HFF-Myc (cell line): Measurements from ENCODE around the gene EID1.

ENCODE experiments used
- DNase-seq: peaks from one replicate; pipeline ENCODE4 v3.0.0-alpha.2; 2011; ENCODE audit warnings: low read depth; ENCODE audit errors: extremely low read depth
- H3K4me3 ChIP-seq: replicated peaks from 2 replicates; pipeline ENCODE4 v1.5.1; 2011; ENCODE audit warnings: low read depth, mild to moderate bottlenecking, control low read depth, low read length
- TF ChIP-seq, protein P1 (sequence below): IDR thresholded peaks from 2 replicates; pipeline ENCODE4 v1.5.1; 2012; ENCODE audit warnings: mild to moderate bottlenecking, low read depth, low read length, control low read depth; ENCODE audit errors: missing control alignments

The EID1 gene

DNA sequence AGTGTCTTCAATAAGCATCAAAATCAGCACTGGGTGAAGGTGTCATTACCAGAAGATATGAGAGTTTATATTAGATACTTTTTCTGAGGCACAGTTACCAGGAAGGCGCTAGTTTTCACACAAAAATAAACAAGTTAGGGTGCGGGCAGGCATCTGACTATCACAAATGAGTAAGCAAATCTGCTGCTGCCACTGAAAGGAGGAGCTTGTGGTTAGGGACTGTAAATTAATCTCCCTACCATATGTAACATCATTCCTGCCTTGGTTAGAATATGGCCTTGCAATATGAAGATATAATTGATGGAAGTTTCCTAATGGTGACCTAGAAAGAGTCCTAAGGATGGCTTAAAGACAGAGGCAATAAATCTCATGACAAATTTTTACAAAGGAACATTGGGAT lies 19.5 kb upstream of the EID1 start:
- no peak overlapping the region for H3K4me3 ChIP-seq
- TF ChIP-seq, protein P1, sequence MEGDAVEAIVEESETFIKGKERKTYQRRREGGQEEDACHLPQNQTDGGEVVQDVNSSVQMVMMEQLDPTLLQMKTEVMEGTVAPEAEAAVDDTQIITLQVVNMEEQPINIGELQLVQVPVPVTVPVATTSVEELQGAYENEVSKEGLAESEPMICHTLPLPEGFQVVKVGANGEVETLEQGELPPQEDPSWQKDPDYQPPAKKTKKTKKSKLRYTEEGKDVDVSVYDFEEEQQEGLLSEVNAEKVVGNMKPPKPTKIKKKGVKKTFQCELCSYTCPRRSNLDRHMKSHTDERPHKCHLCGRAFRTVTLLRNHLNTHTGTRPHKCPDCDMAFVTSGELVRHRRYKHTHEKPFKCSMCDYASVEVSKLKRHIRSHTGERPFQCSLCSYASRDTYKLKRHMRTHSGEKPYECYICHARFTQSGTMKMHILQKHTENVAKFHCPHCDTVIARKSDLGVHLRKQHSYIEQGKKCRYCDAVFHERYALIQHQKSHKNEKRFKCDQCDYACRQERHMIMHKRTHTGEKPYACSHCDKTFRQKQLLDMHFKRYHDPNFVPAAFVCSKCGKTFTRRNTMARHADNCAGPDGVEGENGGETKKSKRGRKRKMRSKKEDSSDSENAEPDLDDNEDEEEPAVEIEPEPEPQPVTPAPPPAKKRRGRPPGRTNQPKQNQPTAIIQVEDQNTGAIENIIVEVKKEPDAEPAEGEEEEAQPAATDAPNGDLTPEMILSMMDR, result no peak
- no peak for DNase-seq

GRCh38 chr15:48859426-48859825 lies 18.5 kb upstream of the EID1 start:
- DNase-seq, result no peak
- TF ChIP-seq, protein P1, result no peak
- H3K4me3 ChIP-seq, result no peak overlapping the region

- no peak overlapping the region for H3K4me3 ChIP-seq
- TF ChIP-seq, protein P1, result peak; percentile 69
- DNase-seq, result peak; percentile 61
Observed at GRCh38 chr15:48861813-48862431, 16.0 kb upstream of the EID1 start.

DNA sequence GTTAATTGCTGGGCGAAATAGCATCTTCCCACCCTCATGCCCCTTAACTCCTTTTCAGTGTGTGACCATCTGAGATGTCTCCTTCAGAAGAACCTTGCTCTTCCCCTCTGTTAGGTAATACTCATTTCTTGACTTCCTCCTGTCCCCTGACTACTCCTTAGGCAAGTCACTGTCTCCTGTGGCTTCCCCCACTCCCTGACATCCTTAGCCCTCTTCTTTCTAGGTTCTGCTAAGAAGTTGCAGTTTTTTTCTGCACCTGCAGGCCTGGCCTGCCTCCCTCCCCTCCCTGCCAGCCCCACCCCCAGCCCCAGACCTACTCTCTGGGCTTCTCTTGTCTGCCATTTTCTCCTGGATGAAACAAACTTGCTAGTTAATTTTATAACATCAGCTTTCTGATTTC lies 15.2 kb upstream of the EID1 start:
- TF ChIP-seq, protein P1, result no peak
- no peak for DNase-seq

GRCh38 chr15:48865370-48866079 lies 12.4 kb upstream of the EID1 start:
- TF ChIP-seq, protein P1, result no peak
- peak; percentile 41 for DNase-seq
- no peak overlapping the region for H3K4me3 ChIP-seq

More for the DNA sequence above, 15.2 kb upstream of the EID1 start:
- H3K4me3 ChIP-seq, result no peak overlapping the region

- no peak overlapping the region for H3K4me3 ChIP-seq
- TF ChIP-seq, protein P1, result no peak
- no peak for DNase-seq
Observed at GRCh38 chr15:48866141-48866563, 11.8 kb upstream of the EID1 start.
